NT2/D1 (cell line): ENCODE data around the gene ACBD6.

Experiments used
- SUZ12 ChIP-seq: IDR thresholded peaks from 2 replicates; pipeline ENCODE4 v1.6.1; 2011; ENCODE audit not compliant: insufficient read length, insufficient read depth; ENCODE audit errors: extremely low read depth
- YY1 ChIP-seq: IDR thresholded peaks from 2 replicates; pipeline ENCODE4 v1.6.1; 2011; ENCODE audit not compliant: insufficient read length, insufficient read depth
- ZNF274 ChIP-seq: IDR thresholded peaks from 2 replicates; pipeline ENCODE4 v1.6.1; 2011; ENCODE audit warnings: mild to moderate bottlenecking, low read depth, low read length

GRCh38 chr1:180238675-180239074, 263.7 kb downstream of the ACBD6 start:
- TF ChIP-seq ZNF274, result no peak
- TF ChIP-seq YY1, result no peak
- peak; percentile 4 for TF ChIP-seq SUZ12
